Body of pancreas (tissue), 4 donors: Measurements from ENCODE around the gene AXL. TPM values are rescaled to one million over a fixed set of nuclear protein-coding genes. Genes with fewer than 3 reads are reported as not detected.

Experiments
- ATAC-seq: fragments of 150-250 bp; one replicate; pipeline ENCODE4 v1.9.1; 2016
- DNase-seq, 4 donors: peaks; one replicate each; pipeline ENCODE4 v3.0.0-alpha.2; 2019
- H3K27ac ChIP-seq, 4 donors: fragments of 200-600 bp; sonication (generic); 1 replicate in 3 of 4; 2 replicates in 1 of 4; pipeline versions ENCODE4 v1.5.1 to v1.6.1; 2016 to 2019; ENCODE audit warnings: mild to moderate bottlenecking in 1 of 4, mixed read lengths in 1 of 4, moderate library complexity in 1 of 4
- H3K27me3 ChIP-seq, 2 donors: fragments of 200-600 bp; sonication (generic); one replicate each; pipeline ENCODE4 v1.6.0; 2016; ENCODE audit warnings: mild to moderate bottlenecking in 1 of 2
- H3K36me3 ChIP-seq, 2 donors: fragments of 200-600 bp; sonication (generic); replicated peaks in 1 of 2; 2 replicates each; pipeline ENCODE4 v1.5.1; 2016; ENCODE audit warnings: low read depth in 2 of 2; ENCODE audit not compliant: insufficient read depth in 1 of 2
- H3K4me1 ChIP-seq: fragments of 200-600 bp; sonication (generic); one replicate; pipeline ENCODE4 v1.6.0; 2016
- H3K4me3 ChIP-seq, 2 donors: fragments of 200-600 bp; sonication (generic); 1 replicate in 1 of 2; 2 replicates in 1 of 2; pipeline ENCODE4 v1.5.1; 2016 to 2019
- H3K9me3 ChIP-seq, 3 donors: fragments of 200-600 bp; sonication (generic); 1 replicate in 2 of 3; 2 replicates in 1 of 3; pipeline ENCODE4 v1.5.1; 2016
- POLR2A ChIP-seq, 3 donors: fragments of 450-650 bp; IDR thresholded peaks; one replicate each; pipeline ENCODE4 v1.6.1; 2016; ENCODE audit warnings: antibody characterized with exemption in 3 of 3, mild to moderate bottlenecking in 2 of 3
- WGBS, 2 donors: methylation state at CpG; one replicate each; pipeline ENCODE4 v1.1.5; 2017; 5-methylcytosine and 5-hydroxymethylcytosine counted together
- intact Hi-C: fragments of 100-400 bp; cut with DNase I; formaldehyde crosslinking; loops from one replicate; pipeline ENCODE4 v1.15.1; 2023
- total RNA-seq, 2 donors: library from RNA; depleted of rRNA; stranded (reverse); fragments of >200 nt; gene quantifications; one replicate each; pipeline ENCODE4 v1.1.0, GENCODE V29; 2016
- TF ChIP-seq, protein P1 (sequence below), 7 experiments: fragments of 450-650 bp in 4 of 7; fragments of 200-600 bp in 3 of 7; sonication (generic) in 3 of 7; IDR thresholded peaks; one replicate each; pipeline ENCODE4 v1.5.1; 2016 to 2019; ENCODE audit warnings: antibody characterized with exemption in 7 of 7

The AXL gene
- total RNA-seq, 2 donors from 2014 or later: 14.2 to 15.0 TPM

GRCh38 chr19:41304706-41305483 lies 85.9 kb downstream of the AXL start:
- intact Hi-C loops: no loop called here
- no peak overlapping the region for H3K27ac ChIP-seq

GRCh38 chr19:41305927-41306793 lies 87.1 kb downstream of the AXL start:
- DNase-seq (no peak), ATAC-seq (no peak)
- H3K4me3 ChIP-seq: no peak overlapping the region
- H3K9me3 ChIP-seq: no peaks in the 10 kb centered on the region
- intact Hi-C loops: no loop called here
- no peaks in the 10 kb centered on the region for H3K27me3 ChIP-seq
- H3K4me1 ChIP-seq: peaks cover 25% of the 10 kb centered on the region
- peak overlapping the region in 1 of 4 donors; percentile 94 for H3K27ac ChIP-seq
- no peak for TF ChIP-seq POLR2A (IDR thresholded peaks at IDR 0.05)
- TF ChIP-seq, protein P1, sequence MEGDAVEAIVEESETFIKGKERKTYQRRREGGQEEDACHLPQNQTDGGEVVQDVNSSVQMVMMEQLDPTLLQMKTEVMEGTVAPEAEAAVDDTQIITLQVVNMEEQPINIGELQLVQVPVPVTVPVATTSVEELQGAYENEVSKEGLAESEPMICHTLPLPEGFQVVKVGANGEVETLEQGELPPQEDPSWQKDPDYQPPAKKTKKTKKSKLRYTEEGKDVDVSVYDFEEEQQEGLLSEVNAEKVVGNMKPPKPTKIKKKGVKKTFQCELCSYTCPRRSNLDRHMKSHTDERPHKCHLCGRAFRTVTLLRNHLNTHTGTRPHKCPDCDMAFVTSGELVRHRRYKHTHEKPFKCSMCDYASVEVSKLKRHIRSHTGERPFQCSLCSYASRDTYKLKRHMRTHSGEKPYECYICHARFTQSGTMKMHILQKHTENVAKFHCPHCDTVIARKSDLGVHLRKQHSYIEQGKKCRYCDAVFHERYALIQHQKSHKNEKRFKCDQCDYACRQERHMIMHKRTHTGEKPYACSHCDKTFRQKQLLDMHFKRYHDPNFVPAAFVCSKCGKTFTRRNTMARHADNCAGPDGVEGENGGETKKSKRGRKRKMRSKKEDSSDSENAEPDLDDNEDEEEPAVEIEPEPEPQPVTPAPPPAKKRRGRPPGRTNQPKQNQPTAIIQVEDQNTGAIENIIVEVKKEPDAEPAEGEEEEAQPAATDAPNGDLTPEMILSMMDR (IDR thresholded peaks at IDR 0.05): no peak
- H3K36me3 ChIP-seq: peaks cover 18 to 30% of the 10 kb centered on the region in 2 donors
- 76 to 80% methylated on average over 8 to 13 of the region's 13 CpGs for WGBS, 2 donors

More at GRCh38 chr19:41304706-41305483, 85.9 kb downstream of the AXL start:
- no peak for DNase-seq
- no peaks in the 10 kb centered on the region for H3K9me3 ChIP-seq
- TF ChIP-seq POLR2A (IDR thresholded peaks at IDR 0.05): no peak
- TF ChIP-seq, protein P1 (IDR thresholded peaks at IDR 0.05): no peak
- H3K36me3 ChIP-seq: peaks cover 23 to 34% of the 10 kb centered on the region in 2 donors
- WGBS, 2 donors: 73 to 79% methylated on average over 3 to 4 of the region's 4 CpGs
- peaks cover 17% of the 10 kb centered on the region for H3K4me1 ChIP-seq
- ATAC-seq: no peak
- no peaks in the 10 kb centered on the region for H3K27me3 ChIP-seq
- no peak overlapping the region for H3K4me3 ChIP-seq

- WGBS, 2 donors: 61% methylated on average over 8 of the region's 8 CpGs
- H3K4me3 ChIP-seq: no peak overlapping the region
- intact Hi-C loops: no loop called here
- peak overlapping the region in 3 of 4 donors; percentile 88 to 97 (median 94) for H3K27ac ChIP-seq
- no peak for DNase-seq
- no peak for ATAC-seq
- H3K4me1 ChIP-seq: peaks cover 30% of the 10 kb centered on the region
- peaks cover 18 to 27% of the 10 kb centered on the region in 2 donors for H3K36me3 ChIP-seq
- H3K27me3 ChIP-seq: no peaks in the 10 kb centered on the region
- no peak for TF ChIP-seq POLR2A (IDR thresholded peaks at IDR 0.05)
- TF ChIP-seq, protein P1 (IDR thresholded peaks at IDR 0.05): no peak
- H3K9me3 ChIP-seq: no peaks in the 10 kb centered on the region
Measured at GRCh38 chr19:41307090-41307875, 88.3 kb downstream of the AXL start.

DNA sequence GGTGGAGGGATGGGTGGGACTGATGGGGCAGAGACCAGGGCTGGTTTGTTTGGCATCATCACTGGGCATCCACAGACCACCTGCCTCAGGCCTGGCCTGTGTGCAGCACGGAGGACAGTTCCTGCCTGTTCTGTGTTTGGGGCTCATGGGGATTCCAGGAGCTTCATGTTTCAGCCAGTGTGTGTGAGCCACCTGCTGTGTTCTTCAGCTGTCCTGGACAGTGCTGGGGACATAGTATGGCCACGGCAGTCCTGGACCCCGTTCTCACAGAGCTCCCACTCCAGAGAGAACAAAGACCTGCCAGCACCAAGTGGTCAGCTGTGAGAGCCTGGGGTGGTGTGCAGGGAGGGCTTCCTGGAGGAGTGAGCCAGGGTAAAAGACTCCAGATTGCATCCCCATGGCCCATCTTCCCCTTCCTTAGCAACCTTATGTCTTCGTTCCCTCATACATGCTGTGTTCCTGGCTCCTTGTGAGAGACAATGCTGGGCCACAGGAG lies 89.0 kb downstream of the AXL start:
- H3K27ac ChIP-seq: peak overlapping the region in 3 of 4 donors; percentile 88 to 97 (median 94)
- no peaks in the 10 kb centered on the region for H3K27me3 ChIP-seq
- H3K4me3 ChIP-seq: no peak overlapping the region
- peak; percentile 1 for ATAC-seq
- peaks cover 18 to 23% of the 10 kb centered on the region in 2 donors for H3K36me3 ChIP-seq
- 40 to 57% methylated on average over 1 to 4 of the region's 4 CpGs for WGBS, 2 donors
- DNase-seq: no peak
- H3K9me3 ChIP-seq: no peaks in the 10 kb centered on the region
- no peak for TF ChIP-seq POLR2A (IDR thresholded peaks at IDR 0.05)
- intact Hi-C loops: no loop called here
- peaks cover 30% of the 10 kb centered on the region for H3K4me1 ChIP-seq
